RWPE1 (cell line): Measurements from ENCODE around the gene BAZ1A.

Source experiments
- CTCF ChIA-PET: fragments of 350-600 bp; sonication (Branson Sonifier 250); formaldehyde crosslinking; extraction: SDS; loops from one replicate; lab custom pipeline; 2021; lab: Yijun Ruan, JAX
- POLR2A ChIA-PET: fragments of 400-600 bp; formaldehyde crosslinking; extraction: SDS; loops from one replicate; lab custom pipeline; 2020; ENCODE audit warnings: antibody characterized with exemption; ENCODE audit not compliant: low non-redundant PET; lab: Yijun Ruan, JAX
- DNase-seq: peaks from one replicate; pipeline ENCODE4 v3.0.0; 2012; ENCODE audit warnings: low spot score
- H3K27ac ChIP-seq: fragments of 450-650 bp; 2 replicates; pipeline ENCODE4 v1.5.1; 2017
- TF ChIP-seq, protein P1 (sequence below): fragments of 450-650 bp; conservative IDR thresholded peaks from 2 replicates; pipeline ENCODE4 v1.5.1; 2017; ENCODE audit warnings: low read depth, mild to moderate bottlenecking

Gene BAZ1A

DNA sequence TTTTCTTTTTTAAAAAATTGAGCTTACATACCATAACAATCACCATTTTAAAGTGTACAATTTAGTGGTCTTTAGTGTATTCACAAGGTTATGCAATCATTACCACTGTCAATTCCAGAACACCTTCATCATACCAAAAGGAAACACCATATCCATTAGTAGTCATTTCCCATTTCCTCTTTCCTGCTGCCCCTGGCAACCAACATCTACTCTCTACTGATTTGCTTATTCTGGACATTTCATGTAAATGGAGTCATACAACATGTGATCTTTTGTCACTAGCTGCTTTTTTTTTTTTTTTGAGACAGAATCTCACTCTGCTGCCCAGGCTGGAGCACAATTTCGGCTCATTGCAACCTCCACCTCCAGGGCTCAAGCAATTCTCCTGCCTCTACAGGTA, 93.9 kb downstream of the BAZ1A start:
- ChIA-PET POLR2A (no interaction called here), CTCF (interaction anchor here (0.6 kb wide), 1 partner anchor 15 kb away, joined by 3 read pairs; no protein-coding TSS in a partner anchor)
- peak overlapping the region; percentile 42; the same call in 1 of the 2 replicates for H3K27ac ChIP-seq
- TF ChIP-seq, protein P1, sequence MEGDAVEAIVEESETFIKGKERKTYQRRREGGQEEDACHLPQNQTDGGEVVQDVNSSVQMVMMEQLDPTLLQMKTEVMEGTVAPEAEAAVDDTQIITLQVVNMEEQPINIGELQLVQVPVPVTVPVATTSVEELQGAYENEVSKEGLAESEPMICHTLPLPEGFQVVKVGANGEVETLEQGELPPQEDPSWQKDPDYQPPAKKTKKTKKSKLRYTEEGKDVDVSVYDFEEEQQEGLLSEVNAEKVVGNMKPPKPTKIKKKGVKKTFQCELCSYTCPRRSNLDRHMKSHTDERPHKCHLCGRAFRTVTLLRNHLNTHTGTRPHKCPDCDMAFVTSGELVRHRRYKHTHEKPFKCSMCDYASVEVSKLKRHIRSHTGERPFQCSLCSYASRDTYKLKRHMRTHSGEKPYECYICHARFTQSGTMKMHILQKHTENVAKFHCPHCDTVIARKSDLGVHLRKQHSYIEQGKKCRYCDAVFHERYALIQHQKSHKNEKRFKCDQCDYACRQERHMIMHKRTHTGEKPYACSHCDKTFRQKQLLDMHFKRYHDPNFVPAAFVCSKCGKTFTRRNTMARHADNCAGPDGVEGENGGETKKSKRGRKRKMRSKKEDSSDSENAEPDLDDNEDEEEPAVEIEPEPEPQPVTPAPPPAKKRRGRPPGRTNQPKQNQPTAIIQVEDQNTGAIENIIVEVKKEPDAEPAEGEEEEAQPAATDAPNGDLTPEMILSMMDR, result no peak
- peak; percentile 47 for DNase-seq

DNA sequence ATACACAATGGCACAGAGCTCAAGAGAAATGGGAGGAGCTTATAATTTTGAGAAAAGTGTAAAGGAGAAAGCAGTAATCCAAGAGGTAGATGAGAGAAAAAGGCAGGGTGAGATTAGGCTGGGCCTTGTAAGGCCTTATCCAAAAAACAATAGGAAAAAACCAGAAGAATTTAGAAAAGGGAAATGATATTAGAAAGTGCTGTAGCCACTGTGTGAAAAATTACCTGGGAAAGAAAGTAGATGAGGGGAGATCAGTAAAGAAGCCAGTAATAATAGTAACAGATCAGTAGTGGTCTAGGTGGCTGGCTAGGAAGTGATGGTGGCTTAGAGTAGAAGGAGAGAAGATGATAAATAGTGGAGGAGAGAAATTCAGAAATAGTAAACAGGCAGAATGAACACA, 94.5 kb downstream of the BAZ1A start:
- CTCF ChIA-PET, result interaction anchor here (0.6 kb wide), 1 partner anchor 15 kb away, joined by 3 read pairs; no protein-coding TSS in a partner anchor
- no peak for DNase-seq
- POLR2A ChIA-PET, result no interaction called here
- no peak overlapping the region for H3K27ac ChIP-seq
- TF ChIP-seq, protein P1, result no peak

DNA sequence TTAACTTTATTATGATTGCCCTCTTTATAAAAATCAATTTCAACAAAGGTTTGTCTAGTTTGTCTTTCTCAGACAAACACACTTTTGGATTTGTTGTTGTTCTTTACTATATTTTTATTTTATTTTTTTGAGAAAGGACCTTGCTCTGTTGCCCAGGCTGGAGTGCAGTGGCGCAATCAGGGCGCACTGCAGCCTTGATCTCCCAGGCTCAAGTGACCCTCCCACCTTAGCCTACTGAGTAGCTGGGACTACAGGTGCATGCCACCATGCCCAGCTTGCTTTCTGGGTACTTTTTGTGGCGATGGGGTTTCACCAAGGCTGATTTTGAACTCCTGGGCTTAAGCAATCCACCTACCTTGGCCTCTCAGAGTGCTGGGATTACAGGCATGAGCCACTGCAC, 96.4 kb downstream of the BAZ1A start:
- TF ChIP-seq, protein P1, result no peak
- H3K27ac ChIP-seq, result no peak overlapping the region
- POLR2A ChIA-PET, result no interaction called here
- CTCF ChIA-PET, result no interaction called here
- DNase-seq, result no peak

DNA sequence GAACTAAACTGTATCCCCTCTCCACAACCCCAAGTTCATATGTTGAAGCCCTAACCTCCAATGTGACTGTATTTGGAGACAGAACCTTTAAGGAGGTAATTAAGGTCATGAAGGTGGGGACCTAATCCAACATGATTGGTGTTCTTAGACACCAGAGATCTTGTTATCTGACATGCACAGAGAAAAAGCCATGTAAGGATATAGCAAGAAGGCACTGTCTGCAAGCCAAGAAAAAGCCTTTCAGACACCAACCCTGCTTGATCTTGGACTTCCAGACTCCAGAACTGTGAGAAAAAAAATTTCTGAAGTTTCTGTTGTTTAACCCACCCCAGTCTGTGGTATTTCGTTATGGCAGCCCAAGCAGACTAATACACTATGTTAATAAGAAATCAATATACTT, 98.5 kb downstream of the BAZ1A start:
- CTCF ChIA-PET, result no interaction called here
- TF ChIP-seq, protein P1, result no peak
- POLR2A ChIA-PET, result no interaction called here
- DNase-seq, result no peak
- no peak overlapping the region for H3K27ac ChIP-seq

DNA sequence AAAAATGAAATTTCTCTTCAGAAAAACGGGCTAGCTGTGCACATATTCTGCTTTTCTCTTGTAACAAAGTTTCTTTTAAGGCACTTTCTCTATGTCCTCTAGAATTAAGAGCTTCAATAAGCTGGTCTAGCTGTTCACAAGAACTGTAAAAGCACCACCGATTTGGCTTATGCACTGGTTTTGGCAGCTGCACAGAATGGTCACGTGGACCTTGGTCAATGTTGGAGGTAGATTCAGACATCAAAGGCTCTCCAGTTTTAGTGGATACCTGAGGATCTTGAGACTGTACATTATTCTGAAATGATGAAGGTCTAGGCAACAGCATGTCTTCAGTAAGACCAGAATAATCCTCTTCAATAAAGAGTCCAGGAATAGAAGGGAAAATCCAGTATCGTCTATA, 99.2 kb downstream of the BAZ1A start:
- TF ChIP-seq, protein P1, result no peak
- H3K27ac ChIP-seq, result no peak overlapping the region
- DNase-seq, result no peak
- POLR2A ChIA-PET, result no interaction called here
- CTCF ChIA-PET, result interaction anchor here (0.9 kb wide), 1 partner anchor 9 kb away, joined by 3 read pairs; no protein-coding TSS in a partner anchor

DNA sequence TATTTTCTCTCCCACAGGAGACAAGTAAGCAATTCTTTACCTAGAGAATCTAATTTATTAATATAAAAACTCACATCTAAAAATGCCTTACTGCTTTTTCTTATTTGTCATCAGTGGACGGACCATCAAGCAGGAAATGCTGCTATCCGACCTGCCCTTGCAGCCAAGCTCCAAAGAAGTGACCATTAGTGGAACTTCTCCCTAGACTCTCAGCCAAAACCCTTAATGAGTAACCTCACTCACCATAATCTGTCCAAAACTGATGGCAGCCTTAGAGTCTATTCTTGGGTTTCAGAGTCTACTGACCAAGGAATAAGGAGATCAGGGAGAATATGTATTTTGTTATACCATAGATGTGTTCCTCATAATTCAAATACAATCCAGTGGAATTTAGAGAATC, 99.8 kb downstream of the BAZ1A start:
- ChIA-PET CTCF (interaction anchor here (0.7 to 0.9 kb wide), 2 partner anchors 8 to 13 kb away, joined by 3 read pairs; no protein-coding TSS in a partner anchor), POLR2A (no interaction called here)
- TF ChIP-seq, protein P1, result no peak
- no peak for DNase-seq
- no peak overlapping the region for H3K27ac ChIP-seq

DNA sequence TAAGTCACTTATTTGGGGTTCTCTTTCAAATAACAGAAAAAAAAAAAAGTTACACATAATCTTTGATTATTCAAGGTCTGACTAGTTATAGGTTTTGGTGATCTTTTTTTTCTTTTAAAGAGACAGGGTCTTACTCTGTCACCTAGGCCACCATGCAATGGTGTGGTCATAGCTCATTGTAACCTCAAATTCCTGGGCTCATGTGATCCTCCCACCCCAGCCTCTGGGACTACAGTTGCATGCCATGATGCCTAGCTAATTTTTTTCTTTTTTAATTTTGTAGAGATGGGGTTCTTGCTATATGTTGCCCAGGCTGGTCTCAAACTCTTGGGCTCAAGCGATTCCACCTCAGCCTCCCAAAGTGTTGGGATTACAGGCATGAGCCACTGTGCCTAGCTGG, 104.3 kb downstream of the BAZ1A start:
- TF ChIP-seq, protein P1, result no peak
- H3K27ac ChIP-seq, result no peak overlapping the region
- ChIA-PET POLR2A (no interaction called here), CTCF (interaction anchor here (0.6 to 1.3 kb wide), 2 partner anchors 14 to 98 kb away, joined by 4 to 5 read pairs; no protein-coding TSS in a partner anchor)
- no peak for DNase-seq
